Measurements from ENCODE around the gene SHISA7.

SHISA7 gene

DNA sequence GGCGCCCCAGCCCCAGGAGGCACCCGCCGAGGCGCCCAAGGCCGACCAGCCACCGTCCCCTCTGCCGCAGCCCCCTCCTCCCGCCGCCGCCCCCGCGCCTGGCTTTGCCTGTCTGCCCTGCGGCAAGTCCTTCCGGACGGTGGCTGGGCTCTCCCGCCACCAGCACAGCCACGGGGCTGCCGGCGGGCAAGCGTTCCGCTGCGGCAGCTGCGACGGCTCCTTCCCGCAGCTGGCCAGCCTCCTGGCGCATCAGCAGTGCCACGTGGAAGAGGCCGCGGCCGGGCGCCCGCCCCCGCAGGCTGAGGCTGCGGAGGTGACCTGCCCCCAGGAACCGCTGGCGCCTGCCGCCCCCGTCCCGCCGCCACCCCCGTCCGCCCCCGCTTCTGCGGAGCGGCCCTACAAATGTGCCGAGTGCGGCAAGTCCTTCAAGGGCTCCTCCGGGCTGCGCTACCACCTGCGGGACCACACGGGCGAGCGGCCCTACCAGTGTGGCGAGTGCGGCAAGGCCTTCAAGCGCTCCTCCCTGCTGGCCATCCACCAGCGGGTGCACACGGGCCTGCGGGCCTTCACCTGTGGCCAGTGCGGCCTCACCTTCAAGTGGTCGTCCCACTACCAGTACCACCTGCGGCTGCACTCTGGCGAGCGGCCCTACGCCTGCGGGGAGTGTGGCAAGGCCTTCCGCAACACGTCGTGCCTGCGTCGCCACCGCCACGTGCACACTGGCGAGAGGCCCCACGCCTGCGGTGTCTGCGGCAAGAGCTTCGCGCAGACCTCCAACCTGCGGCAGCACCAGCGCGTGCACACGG lies 39.3 kb upstream of the SHISA7 start:
- no peak for DNase-seq (ENCODE audit: low read depth)

DNA sequence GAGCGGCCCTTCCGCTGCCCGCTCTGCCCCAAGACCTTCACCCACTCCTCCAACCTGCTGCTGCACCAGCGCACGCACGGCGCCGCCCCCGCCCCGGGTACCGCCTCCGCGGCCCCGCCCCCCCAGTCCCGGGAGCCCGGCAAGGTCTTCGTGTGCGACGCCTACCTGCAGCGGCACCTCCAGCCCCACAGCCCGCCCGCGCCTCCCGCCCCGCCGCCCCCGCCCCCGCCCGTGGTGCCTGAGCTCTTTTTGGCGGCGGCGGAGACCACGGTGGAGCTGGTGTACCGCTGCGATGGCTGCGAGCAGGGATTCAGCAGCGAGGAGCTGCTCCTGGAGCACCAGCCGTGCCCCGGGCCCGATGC lies 38.7 kb upstream of the SHISA7 start:
- DNase-seq (ENCODE audit: low read depth), result no peak

DNA sequence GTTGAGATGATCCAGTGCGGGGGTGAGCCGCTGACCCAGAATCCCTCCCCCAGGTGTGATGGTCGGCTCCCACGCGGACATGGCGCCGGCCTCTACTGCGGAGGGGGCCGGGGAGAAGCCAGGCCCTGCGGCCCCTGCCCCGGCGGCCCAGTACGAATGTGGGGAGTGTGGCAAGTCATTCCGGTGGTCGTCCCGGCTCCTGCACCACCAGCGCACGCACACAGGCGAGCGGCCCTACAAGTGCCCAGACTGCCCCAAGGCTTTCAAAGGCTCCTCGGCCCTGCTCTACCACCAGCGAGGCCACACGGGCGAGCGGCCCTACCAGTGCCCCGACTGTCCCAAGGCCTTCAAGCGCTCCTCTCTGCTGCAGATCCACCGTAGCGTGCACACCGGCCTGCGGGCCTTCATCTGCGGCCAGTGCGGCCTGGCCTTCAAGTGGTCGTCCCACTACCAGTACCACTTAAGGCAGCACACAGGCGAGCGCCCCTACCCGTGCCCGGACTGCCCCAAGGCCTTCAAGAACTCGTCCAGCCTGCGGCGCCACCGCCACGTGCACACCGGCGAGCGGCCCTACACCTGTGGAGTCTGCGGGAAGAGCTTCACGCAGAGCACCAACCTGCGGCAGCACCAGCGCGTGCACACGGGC lies 38.2 kb upstream of the SHISA7 start:
- no peak for DNase-seq (ENCODE audit: low read depth)

DNA sequence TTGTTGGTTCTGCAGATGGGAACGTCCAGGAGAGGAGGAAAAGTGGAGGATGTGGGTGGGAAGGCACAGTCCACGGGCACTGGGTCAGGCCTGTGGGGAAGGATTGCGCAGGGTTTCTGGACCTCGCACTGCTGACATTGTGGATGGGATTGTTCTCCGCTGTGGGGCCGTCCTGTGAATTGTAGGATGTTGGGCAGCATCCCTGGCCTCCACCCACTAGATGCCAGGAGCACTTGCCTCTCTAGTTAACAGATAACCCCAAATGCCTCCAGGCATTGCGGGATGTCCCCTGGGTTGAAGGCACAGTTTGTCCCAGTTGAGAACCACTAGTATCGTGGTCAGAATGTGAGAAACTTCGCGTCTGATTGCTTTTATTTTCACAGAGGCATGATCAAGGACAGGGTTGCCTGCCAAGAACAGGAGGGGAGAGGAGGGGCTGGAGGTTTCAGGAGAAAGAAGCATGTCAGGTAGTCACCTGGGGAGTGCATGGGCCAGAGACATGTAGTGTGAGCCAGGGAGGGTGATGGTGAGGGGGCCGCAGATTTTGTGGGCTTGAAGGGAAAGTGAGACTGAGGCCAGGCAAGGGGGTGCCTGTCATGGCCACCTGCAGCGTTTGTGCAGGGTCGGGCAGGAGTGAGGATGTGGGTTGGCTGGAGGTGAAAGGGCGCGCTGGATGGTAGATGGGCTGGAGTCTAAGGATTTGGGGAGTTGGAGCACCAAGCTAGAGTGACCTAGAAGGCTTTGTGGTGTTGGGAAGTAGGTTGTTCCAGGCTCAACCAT lies 36.5 kb upstream of the SHISA7 start:
- DNase-seq (ENCODE audit: low read depth), result no peak

DNA sequence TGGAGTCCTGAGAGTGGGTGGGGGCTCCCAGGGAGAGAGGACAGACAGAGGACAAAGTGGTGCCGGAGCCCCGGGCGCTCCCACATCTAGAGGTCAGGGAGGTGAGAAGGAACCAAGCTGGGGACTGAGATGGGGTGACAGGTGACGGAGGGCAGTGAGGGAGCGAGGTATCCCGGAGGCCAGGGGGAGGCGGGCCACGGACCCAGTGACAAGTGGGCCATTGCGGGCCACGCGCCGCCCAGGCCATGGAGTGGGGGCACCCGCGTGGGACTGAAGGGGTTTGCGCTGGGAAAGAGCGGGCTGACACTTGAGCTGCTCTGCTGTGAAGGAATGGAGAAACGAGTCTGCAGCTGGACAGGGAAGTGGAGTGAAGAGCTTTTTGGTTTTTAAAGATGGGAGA lies 35.9 kb upstream of the SHISA7 start:
- no peak for DNase-seq (ENCODE audit: low read depth)

DNA sequence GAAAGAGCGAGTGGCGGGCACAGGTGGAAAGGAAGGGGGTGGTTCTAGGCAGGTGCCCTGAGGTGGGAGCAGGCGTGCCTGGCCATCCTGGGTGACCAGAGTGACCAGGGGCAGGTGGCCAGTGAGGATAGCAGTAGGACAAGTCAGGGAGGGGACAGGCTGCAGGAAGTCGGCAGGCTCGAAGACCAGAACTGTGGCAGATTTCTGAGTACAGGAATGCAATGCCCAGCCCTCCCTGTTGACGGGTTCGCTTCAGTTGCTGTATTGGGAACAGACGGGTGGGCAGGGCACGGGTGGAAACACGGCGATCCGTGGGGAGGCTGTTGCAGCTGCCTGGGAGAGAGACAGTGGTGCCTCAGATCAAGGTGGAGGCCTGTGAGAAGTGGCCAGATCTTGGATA lies 35.3 kb upstream of the SHISA7 start:
- DNase-seq (ENCODE audit: low read depth), result no peak

DNA sequence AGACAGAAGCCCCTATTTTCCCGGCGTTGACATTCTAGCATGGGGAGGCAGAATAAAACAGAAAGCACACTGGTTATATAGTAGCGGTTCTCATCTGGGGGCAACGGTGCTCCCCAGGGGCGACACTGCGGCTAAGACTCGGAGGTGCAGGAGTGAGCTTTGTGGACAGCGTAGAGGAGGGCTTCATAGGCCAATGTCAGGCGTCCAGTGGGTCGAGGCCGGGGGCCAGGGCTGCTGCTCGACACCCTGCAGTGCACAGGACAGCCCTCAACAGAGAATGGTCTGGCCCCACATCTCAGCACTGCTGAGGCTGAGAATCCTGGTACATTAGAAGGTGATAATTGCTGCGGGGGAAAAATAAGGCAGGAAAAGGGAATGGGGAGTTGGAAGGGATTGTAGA lies 34.8 kb upstream of the SHISA7 start:
- DNase-seq (ENCODE audit: low read depth), result no peak

DNA sequence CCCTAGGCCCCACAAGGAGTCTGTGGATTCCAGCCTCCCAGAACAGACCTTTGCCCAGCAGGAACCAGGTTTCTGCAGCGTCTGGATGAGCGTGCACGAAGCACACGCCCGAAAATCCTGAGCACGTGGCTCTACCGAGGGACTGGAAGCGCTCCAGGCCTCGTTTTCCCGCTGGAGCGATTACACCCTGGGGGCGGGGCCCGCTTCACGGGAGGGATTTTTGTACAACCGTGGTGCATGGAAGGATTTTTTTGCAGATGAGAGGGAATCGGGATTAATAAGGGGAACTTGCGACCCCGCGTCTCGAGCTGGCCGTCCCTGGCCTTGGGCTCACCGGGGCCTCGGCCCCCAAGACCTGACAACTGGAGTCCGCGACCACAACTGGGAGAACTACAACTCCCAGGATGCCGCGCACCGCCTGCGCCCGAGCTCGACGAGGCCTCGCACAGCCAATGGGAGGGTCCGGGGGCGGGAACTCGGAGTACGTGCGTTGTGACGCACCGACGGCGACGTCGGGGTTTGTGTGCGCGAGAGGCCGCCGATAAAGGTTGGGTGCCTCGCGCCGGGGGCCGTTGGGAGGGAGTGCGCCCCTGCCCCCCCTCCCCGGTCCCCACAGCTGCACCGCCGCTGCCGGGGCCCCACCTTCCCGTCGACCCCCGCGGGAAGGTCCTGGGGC lies 33.1 kb upstream of the SHISA7 start, which contains the start of gene ZNF628:
ZNF628 (plus strand) TSS at position 518 of the 676 bp plus-strand sequence. CDS start 3,294 bp downstream, outside the sequence.
- DNase-seq (ENCODE audit: low read depth), result peak; percentile 97

DNA sequence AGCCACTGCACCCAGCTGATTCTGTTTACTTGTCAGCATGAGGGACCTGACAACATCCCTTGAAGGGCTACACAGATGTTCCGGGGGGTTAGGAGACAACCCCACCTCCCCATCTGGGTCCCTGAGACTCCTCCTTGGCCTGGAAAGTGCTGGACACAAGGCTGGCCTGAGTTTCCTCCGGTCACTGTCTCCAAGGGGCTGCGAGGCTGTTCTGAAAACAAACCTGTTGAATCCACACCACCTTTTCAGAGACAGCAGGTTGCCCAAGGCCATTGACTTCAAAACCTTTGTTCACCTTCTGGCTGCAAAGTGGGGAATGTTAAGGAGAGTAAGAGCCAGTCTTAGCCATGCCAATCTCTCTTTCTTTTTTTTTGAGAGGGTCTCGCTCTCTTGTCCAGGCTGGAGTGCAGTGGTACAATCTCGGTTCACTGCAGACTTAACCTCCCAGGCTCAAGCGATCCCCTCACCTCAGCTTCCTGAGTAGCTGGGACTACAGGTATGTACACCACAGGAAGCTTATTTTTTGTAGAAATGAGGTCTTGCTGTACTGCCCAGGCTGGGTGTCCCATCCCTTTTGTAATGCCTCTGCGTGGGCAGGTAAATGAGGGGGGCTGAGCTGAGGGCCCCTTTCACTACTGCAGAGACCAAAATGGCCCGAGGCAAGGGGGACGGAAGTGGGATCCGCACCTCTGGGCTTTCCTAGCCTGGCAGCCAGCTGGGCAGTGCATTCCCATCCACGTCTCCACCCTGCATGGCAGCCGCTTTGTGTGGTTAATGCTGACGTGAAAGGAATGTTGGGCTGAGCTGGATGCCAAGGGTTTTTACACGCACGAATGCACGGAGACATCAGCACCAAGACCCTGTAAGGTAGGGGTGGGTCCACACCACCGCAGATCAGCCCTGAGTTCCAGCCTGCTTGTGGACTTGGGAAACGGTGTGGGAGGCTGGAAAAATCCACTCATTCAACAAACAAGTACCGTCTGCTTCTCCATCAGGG lies 31.5 kb upstream of the SHISA7 start:
- DNase-seq (ENCODE audit: low read depth), result no peak

DNA sequence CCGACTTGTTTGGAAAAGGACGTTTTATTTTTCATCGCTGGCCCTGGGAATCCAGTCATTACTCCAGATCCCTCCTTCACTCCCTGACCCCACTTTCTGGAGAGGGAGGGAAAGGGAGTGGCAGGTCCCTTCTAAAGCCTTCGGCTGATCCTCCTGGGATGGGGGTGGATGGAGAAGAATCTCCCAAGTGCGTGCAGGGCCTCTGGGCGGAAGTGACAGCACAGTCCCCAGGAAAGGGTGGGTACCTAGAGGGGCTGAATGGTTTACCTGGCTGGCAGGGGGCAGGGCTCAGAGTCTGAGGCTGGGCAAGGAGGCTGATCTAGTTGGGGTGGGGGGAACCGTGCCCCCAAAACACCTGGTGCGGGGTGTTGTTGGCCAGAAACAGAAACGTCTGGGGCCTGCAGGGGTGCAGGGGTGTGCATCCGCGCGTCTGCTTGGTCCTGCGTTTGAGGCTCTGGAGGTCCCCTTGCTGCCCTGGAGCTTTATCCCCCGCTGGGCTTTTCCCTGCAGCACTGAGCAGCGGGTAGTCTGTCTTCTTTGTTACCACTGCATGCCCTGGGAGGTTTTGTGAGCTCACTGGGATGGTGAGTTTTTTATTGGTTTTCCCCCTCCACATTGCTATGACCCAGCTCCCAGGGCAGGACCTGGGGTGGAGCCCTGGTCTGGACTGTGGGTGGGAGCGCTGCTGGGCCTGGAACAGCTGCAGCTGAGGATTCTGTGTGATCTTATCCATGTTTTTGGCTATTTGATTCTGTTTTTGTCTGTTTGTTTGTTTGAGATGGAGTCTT lies 30.3 kb upstream of the SHISA7 start:
- no peak for DNase-seq (ENCODE audit: low read depth)

DNA sequence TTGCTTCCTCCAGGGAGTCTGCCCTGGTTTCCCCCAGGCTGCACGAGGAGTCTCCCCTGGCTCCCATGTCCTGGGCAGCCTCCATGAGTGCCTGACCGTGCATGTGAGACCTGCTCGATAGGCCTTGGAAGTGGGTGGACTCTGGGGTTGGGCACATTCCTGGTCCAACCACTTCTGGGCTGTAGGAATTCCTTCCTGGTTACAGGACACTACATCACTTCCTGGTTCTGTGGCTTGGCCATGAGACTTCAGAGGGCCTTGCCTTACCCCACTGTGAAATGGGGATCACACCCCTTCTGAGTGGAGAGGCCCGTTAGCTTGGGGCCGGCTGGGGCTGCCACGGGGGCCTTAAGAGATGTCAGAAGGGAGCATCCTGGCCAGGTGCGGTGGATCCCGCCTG lies 29.4 kb upstream of the SHISA7 start:
- DNase-seq (ENCODE audit: low read depth), result no peak

DNA sequence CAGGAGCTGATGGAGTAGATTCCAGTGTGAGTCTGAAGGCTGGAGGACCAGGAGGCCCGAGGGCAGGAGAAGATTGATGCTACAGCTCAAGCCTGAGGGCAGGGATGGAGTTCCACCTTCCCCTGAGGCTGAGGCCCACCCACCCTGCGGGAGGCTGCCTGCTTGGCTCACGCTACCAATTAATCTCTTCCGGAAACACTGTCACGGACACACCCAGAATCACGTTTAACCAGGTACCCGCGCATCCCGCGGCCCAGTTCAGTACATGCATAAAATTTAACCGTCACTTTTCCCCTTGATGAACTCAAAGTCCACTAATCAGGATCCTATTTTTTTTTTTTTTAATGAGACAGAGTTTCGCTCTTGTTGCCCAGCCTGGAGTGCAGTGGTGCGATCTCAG lies 28.2 kb upstream of the SHISA7 start:
- DNase-seq (ENCODE audit: low read depth), result no peak

DNA sequence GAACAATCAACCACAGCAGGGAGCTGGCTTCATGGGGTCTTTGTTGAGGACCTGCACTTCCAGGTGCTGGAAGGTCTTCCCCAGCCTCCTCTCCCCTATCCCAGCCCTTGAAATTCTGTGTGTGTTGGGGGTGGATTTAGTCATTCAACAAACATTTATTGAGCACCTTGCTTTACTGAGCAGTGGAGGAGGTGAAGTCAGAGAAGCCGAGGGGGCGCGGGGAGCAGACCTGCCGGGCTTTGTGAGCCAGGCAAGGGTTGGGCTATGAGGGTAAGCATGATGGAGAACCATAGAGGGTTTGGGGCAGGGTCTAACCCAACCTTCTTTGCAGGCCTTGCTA lies 24.9 kb upstream of the SHISA7 start:
- DNase-seq (ENCODE audit: low read depth), result no peak

DNA sequence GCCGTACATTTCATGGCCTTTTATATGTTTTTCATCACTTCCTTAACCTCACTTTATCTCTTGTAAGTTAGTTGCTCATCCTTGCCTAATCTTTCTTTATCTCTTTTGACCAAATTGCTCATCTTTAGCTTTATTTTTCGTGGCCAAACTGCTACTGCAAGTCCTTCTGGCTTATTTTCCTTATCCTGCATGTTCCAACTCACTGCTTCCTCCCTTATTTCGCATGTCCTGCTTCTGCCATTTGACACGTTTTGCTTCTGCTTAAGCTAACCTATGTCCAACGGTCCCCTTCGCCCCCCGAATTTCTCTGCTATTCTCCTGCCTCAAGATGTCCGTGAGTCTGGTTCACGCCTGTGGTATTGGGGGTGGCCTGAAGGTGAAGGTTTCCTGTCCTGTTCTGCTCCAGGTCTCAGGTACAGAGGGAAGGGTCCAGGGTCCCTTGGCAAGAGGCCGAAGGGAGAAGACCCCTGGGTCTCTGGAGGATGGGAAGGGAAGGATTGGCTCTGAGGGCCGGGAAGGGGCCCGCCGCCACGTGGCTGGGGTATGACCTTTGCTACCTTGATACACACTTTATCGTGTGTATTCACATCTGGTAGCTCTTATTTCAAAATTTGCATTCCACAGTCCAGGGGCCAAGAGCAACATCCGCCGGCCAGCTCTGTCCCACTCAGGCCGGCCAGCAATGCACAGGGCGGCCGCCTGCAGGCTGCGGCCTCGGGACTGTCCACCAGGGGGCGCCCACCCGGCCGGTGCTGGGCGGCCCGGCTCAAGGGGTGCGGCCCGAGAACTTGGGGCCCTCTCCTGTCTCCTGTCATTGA lies 24.3 kb upstream of the SHISA7 start:
- DNase-seq (ENCODE audit: low read depth), result peak; percentile 70

DNA sequence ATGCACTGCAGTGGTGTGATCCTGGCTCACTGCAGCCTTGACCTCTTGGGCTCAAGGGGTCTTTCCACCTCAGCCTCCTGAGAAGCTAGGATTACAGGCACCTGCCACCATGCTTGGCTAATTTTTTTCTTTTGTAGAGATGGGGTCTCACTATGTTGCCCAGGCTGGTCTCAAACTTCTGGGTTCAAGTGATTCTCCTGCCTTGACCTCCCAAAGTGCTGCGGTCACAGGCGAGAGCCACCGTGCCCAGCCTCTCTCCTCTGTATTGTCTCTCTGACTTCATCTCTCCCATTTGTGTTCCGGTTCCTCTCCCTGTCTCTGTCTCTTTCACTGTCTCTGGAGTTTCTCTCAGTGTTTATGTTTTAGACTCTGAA lies 23.1 kb upstream of the SHISA7 start:
- DNase-seq (ENCODE audit: low read depth), result no peak

DNA sequence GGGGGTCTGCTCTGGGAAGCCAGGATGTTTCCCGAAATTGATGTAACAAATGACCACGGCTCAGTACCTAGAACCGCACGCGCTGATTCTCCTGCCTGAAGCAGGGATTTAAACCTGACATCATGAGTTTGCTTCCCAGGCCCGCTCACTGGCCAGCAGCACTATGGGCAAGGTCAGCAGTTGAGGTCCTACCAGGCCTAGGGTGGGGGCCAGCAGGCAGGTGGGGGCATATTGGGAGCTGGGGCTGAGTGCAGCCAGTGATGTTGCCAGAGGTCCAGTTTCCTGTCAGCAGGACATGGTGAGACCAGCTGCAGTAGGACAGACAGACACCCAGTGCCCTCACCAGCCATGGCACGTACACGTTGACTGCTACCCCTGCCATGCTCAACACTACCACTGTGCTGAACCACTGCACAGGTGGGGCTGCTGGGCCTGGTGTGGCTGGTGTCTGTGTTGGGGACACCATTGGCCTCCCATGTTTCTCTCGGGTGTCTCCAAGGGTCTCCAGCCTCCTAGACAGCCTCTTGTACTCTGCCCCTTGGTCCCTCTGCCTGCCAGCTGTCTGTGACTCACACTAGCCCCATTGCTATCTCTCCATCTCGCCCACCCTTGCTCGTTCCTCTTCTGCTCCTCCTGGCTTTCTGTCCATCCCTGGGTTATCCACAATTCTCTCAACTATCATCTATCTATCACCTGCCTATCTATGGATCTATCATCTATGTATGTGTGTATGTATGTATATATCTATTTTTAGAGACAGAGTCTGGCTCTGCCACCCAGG lies 22.6 kb upstream of the SHISA7 start:
- DNase-seq (ENCODE audit: low read depth), result no peak

DNA sequence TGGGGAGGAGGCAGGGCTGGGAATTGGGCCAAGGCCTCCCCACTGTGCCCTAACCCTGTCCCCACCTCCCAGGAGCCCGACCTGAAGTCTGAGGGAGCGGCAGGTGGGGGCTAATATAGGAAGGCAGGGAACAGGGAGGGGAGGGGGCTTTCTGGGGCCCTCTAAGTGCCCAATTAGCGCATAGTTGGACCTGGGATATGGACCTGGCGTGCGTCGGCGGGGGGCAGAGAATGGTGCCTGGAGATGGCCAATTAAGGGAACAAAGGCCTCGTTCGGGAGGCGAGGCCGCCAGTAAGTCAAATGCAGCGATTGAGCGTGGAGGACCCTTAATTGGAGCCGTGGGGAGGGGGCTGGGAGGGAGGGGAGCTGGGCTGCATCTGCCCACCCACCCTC lies 21.6 kb upstream of the SHISA7 start, which contains the start of gene C19orf85:
C19orf85 (minus strand) TSS at position 90 of the 393 bp plus-strand sequence. CDS start 197 bp downstream, outside the sequence.
- DNase-seq (ENCODE audit: low read depth), result no peak

DNA sequence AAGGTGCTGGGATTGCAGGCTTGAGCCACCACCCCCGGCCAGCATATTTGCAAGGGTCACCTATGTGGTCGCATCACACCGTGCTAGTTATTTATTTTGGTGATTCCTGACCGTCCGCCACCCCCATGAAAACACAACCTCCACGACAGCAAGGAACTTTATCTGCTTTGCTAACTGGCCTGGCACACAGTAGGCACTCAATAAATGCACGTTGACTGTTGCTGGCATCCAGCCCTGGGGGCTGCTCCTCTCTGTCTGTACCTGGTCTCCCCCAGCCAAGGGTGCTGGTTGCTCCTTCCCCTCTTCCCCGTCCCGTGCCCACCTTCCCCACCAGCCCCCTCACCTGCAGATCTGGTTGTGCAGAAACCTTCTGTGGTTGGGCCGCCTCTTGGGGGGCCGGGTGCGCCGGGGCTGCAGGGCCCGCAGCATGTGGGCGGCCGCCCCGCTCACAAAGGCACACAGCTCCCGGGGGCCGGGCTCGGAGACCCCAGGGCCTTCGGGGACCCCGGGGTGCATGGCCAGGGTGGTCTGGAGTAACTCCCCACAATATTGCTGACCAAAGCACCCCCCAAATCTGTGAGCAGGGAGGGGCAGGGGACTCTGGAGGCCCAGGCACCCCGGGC lies 21.1 kb upstream of the SHISA7 start:
- DNase-seq (ENCODE audit: low read depth), result no peak

Measured in activated T-cell treated with anti-CD3 and anti-CD28 coated beads for 48 hours (primary cell).